Activated T-helper 9 cell treated with anti-CD3 and anti-CD28 coated beads, Interleukin-2, amount 50 U/mL, for 16 hours (primary cell): ENCODE data around the gene ANAPC5.
A peak's percentile ranks its signal among the peaks of the same experiment; 100 is the strongest.
"Not testable (repeated sequence)": the region's sequence is repeated elsewhere in the genome, so short reads cannot be mapped to it uniquely, and the experiment has no call there.

Experiments
- DNase-seq: peaks from one replicate; pipeline ENCODE4 v3.0.0-alpha.2; 2020; ENCODE audit warnings: low read depth

ANAPC5 gene

GRCh38 chr12:121307397-121307796, 44.8 kb downstream of the ANAPC5 start:
- DNase-seq = not testable (repeated sequence)

DNA sequence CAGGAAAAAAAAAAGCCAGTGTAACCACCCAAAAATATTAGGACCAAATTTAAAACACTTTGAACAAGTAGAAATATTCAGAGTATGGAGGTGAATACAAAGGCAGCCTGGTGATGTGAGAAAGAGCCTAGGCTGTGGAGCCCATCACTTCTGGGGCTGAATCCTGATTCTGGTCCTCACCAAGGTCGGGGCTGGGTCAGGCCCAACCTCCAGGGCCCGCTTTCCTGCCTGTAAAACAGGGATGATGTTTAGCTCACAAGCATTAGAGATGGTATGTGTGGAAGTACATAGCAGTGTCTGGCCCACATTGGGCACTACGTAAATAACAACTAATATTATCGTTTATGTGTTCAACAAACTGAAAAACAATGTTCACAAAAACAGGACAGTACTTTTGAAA, 47.9 kb downstream of the ANAPC5 start:
- DNase-seq = no peak

GRCh38 chr12:121301876-121302275, 50.3 kb downstream of the ANAPC5 start:
- DNase-seq = no peak

DNA sequence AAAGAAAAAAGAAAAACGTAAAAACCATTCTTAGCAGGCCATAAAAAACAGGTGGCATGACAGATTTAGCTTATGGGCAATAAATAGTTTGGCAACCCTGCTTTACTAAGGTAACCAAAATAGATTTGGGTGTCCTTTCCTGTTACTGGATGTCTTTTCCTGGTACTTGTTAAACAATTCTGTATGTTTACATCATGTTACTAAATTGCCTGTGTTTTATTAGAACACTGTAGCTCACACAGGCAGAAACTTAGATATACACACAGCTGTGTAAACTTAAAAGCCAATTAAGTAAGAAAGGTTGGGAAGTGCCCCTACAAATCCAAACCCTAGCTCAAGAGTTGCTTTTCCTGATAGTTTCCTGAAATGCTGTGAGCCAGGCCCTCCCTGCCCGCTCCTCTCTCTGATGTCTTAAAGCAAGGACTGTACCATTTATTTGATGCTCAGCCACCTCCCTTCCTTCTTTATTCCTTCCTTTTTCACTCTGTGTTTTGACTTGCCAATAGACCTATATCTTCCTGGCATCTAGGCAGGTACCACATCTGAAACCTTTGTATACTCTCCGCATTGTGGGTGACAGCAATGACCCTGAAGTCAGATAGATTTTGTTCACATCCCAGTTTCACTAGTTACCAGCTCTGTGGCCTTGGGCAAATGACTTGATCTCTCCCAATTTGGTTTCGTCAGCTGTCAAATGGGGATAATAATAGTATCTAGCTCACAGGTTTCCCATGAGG, 52.0 kb downstream of the ANAPC5 start:
- no peak for DNase-seq

DNA sequence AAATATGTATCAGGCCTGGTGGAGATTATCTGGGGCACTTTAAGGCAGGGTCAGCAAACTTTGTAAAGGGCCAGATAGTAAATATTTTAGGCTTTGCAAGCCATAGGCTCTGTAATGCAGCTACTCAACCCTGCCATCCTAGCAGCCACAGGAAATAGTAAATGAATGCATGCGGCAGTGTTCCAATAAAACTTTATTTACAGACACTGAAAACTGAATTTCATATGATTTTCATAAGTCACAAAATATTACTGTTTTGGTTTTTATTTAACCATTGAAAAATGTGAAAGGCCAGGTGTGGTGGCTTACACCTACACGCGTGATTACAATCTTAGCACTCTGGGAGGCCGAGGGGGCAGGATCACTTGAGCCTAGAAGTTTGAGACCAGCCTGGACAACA, 52.5 kb downstream of the ANAPC5 start:
- no peak for DNase-seq

GRCh38 chr12:121298411-121298810, 53.8 kb downstream of the ANAPC5 start:
- not testable (repeated sequence) for DNase-seq

- peak; percentile 23 for DNase-seq
Observed at GRCh38 chr12:121297435-121297991, 54.7 kb downstream of the ANAPC5 start.

DNA sequence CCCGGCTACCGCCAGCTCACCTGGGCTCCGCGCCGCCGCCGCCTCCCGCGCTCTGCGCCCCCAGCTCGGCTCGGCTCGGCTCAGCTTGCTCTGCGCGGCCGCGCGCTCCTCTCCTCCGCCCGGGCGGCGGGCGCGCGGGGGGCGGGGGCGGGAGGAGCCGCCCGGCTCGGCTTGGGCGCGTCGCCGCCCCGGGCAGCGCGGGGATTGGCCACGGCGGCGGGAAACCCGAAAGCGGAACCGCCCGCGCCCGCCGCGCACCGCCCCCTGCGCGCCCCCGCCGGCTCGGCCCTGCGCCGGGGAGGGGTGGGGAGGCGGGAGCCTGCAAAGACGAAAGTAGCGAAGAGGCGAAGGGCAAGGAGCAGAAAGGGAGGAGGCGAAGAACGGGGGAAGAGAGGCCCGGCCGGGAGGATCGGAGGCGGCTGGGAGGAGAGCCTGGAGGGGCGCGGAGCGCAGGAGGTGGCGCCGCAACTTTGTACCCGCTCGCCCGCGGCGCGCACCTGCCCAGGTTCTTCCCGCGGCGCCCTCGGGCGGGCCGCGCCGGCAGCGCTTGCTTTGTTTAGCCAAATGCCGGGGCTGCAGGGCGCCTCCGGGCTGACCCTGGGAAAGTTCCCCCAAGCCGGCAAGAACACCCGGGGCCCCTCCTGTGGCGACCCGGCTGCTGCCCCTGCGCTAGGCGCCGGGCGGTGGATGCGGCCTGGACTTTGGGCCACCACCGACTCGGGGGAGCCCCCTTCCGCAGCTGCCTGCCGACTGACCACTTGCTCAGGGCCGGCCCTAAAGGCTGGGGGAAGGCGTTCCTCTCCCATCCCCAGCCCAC, 55.4 kb downstream of the ANAPC5 start, which contains the start of gene CAMKK2:
CAMKK2 (minus strand) TSS at position 92 of the 817 bp plus-strand sequence. CDS start 22,183 bp downstream, outside the sequence.
- DNase-seq = peak; percentile 83

- DNase-seq = no peak
Observed at GRCh38 chr12:121295746-121296617, 56.2 kb downstream of the ANAPC5 start.

DNA sequence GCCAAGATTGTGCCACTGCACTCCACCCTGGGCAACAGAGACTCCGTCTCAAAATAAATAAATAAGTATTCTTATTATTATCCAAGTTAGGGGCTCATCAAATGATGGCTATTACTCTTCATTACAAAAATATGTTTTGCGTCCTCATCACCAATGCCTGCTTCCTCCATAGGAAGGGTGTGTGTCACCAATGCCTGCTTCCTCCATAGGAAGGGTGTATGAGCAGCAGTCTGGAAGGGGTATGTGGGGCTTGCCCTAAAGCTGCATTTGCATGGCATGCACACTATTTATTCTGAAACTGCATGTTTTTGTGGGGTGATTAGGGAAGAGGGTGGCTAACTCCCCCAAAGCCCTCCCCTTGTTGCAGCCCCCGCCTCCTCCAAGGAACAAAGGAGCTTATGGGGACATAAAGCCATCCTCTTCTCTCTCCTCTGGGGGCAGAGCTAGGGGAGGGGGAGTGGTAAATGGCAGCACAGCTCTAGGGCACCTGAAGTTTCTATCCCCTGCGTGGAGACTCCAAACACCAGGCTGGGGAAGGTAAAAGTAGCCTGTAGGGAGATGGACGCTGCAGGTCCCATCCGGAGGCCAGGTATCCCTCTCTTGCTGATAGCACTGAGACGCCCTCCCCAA, 57.0 kb downstream of the ANAPC5 start:
- DNase-seq = no peak

DNA sequence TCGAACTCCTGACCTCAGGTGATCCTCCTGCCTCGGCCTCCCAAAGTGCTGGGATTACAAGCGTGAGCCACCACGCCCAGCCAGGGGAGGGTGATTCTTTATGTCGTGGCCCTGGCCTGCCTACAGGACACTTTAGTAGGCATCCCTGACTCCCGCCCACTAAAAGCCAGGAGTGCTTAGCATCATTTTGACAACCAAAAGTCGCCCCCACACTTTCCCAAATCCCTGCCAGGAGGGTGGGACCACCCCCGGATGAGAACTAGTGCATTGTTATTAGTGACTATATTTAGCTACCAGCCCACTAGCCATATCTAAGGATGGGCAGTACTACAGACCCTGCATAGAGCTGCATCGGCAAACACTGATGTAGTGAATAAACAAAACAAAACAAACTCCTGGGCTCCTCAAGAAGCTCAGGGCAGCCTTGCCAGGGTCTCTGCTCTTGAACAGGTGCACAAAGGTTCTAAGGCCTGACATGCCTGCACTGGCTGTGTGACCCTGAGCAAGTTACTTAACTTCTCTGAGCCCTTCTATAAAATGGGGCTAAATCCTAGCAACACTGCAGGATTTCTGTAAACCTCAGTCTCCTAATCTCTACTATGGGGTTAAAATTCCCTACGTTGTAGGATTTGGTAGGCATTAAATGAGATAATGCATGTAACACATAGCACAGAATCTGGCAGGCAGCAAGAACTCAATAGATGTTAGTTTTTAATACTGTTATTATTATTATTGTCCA, 57.9 kb downstream of the ANAPC5 start:
- no peak for DNase-seq

DNA sequence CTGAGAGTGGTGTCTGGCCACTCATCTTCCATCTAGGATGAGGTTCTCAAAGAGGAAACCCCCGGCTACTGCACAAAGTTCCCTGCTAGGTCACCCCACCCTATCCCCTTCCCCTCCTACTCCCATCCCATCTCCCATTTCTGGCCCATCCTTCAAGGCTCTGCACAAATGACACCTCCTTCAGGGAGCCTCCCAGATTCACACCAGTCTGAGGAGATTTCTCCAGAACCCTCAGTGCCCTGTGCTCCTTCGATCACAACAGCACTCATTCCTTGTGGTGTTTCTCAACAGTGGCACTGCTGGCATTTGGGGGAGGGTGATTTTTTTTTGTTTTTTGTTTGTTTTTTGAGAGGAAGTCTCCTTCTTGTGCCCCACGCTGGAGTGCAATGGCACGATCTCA, 58.6 kb downstream of the ANAPC5 start:
- DNase-seq = no peak

DNA sequence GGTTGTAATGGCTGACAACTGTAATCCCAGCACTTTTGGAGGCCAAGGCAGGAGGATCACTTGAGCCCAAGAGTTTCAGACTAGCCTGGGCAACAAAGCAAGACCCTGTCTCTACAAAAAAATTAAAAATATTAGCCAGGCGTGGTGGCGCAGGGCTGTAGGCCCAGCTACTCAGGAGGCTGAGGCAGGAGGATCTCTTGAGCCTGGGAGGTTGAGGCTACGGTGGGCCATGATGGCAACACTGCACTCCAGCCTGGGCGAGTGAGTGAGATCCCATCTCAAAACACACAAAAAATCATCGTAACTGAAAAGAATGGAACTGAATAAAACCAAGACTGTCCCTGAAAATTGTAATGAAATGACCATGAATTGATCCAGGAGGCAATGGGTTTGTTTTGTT, 61.8 kb downstream of the ANAPC5 start:
- DNase-seq = no peak

GRCh38 chr12:121289962-121290361, 62.2 kb downstream of the ANAPC5 start:
- no peak for DNase-seq

DNA sequence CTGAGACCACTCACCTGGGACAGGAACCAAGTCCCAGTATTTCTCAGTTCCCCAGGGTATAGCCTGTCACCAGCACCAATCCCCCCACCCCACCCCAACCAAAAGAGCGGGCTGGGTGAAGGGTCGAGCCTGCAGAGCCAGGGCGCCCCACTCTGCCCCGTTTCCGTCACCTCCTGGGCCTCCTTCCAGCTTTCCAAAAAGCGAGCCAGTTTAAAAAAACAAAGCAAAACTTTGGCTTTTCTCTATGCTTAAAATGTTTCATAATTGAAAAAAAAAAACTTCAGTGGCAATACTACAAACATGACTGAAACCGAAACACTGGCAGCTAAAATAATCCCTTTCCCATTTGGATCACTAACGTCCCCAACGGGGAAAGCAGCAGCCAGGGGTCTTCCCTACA, 63.2 kb downstream of the ANAPC5 start:
- DNase-seq = no peak

DNA sequence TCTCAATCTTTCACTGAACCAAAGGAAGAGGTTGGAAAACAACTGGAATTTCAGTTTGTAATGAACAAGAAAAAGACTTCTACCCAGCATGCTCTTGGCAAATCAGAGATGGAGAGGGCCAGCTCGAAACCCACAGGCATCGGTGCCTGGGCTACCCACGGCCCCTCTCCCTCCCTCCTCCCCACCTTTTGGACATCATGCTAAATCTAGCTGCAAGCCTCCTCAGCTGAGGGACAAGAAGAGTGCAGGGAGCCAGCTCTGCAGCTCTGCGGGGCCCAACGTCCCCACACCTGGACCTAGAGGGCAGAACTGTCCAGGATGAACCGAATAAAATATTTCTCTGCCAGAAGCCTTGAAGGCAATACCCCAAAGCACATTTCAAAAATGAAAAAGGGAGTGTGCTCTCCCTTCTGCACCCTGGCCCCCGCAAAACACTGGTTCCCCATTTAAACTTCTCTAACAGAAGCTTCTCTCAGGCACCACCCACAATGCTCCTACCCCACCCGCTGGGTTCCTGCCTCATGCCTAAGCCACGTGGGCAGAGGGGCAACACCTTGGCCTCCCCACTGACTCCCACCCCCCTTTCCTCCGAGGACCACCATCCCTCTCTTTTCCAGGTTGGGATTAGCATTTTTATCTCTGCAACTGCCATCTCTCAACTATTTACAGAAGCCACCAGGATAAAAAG, 63.9 kb downstream of the ANAPC5 start:
- no peak for DNase-seq

- no peak for DNase-seq
Observed at GRCh38 chr12:121287267-121287954, 64.8 kb downstream of the ANAPC5 start.

DNA sequence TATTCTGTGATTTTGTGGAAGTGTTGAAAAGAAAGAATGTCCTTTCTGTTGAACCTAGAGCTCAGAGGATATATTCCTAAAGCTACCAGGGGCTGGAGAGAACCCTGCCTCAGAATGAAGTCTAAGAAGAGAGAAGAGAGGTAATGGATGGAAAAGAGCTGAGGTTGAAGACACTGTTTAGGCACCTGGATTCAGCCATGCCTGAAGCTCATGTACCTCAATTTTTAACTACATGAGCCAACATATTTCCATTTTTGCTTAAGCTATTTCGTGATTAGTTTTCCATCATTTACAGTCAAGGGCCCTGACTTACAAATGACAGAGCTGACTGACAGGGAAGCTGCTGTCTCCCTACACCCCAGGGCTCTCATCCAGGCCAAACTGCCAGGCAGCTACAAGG, 66.4 kb downstream of the ANAPC5 start:
- DNase-seq = no peak

- no peak for DNase-seq
Observed at GRCh38 chr12:121284551-121285390, 67.4 kb downstream of the ANAPC5 start.
